ENCODE data around the gene LRCH3. TPM values are rescaled to one million over a fixed set of nuclear protein-coding genes. Genes with fewer than 3 reads are reported as not detected.

The LRCH3 gene
- polyA plus RNA-seq, 3 donors from 2014 or later = 4.5 to 26.3 (median 7.2) TPM

- peak overlapping the region in 2 of 6 donors; percentile 68 to 84 for H3K27ac Mint-ChIP-seq
- H3K27me3 Mint-ChIP-seq (ENCODE audit: low read depth in 3 of 3) = no peaks in the 10 kb centered on the region
- H3K4me1 Mint-ChIP-seq = peaks cover 56 to 77% of the 10 kb centered on the region in 2 donors
- H3K9me3 Mint-ChIP-seq = no peaks in the 10 kb centered on the region
- no peak for DNase-seq
- H3K4me3 Mint-ChIP-seq = peak overlapping the region in 2 of 5 donors; percentile 20 to 25
- no peaks in the 10 kb centered on the region for H3K36me3 Mint-ChIP-seq
Measured at GRCh38 chr3:197800379-197800778, 9.3 kb downstream of the LRCH3 start.

- peak overlapping the region; percentile 19 to 88 (median 83) for H3K27ac Mint-ChIP-seq
- H3K9me3 Mint-ChIP-seq = peaks cover 0 to 2% (median 0%) of the 10 kb centered on the region in 6 donors
- H3K36me3 Mint-ChIP-seq = no peaks in the 10 kb centered on the region
- H3K4me3 Mint-ChIP-seq = peak overlapping the region; percentile 23 to 68 (median 62)
- DNase-seq = peak; percentile 38 to 49 (median 47)
- no peaks in the 10 kb centered on the region for H3K27me3 Mint-ChIP-seq (ENCODE audit: low read depth in 3 of 3)
- peaks cover 46 to 73% of the 10 kb centered on the region in 2 donors for H3K4me1 Mint-ChIP-seq
Measured at GRCh38 chr3:197801891-197802778, 11.1 kb downstream of the LRCH3 start.

DNA sequence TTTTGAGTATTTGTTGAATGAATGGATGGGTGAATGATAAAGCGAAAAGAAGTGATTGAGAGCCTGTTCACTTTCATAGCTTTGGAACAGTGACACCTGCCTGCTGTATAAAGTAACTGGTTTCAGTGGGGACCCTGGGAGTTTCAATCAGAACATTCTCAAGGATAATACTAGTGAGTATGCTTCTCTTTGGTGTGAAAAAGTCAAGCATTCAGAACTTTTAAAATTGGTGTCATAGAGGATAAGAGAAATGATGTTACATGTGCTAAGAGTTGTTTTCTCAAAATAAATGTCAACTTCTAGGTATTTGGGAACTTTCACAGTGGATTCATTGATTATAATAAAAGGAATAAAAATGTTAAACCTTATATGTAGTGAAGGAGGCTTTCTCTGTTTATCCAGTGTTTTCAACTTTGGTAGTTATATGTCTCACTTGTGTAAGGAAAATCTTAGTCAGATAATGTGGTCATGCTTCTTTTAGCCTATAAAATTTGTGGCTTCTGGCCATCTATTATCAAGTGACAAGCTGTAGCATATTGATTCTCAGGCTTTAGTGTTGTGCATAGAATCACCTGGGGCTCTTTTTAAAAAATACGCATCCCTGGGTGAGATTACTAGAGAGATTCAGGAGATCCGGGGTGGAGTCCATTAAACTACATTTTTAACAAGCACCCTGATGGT, 11.9 kb downstream of the LRCH3 start:
- no peak for DNase-seq
- Mint-ChIP-seq H3K4me1 (peaks cover 46 to 76% of the 10 kb centered on the region in 2 donors), H3K27me3 (ENCODE audit: low read depth in 3 of 3) (no peaks in the 10 kb centered on the region), H3K27ac (peak overlapping the region; percentile 19 to 88 (median 71)), H3K4me3 (peak overlapping the region in 1 of 5 donors; percentile 27), H3K9me3 (peaks cover 0 to 2% (median 0%) of the 10 kb centered on the region in 6 donors), H3K36me3 (peaks cover 0 to 3% (median 3%) of the 10 kb centered on the region in 3 donors)

- no peak for DNase-seq
- Mint-ChIP-seq H3K4me3 (no peak overlapping the region), H3K4me1 (peaks cover 51 to 77% of the 10 kb centered on the region in 2 donors), H3K27ac (no peak overlapping the region), H3K36me3 (peaks cover 0 to 3% (median 3%) of the 10 kb centered on the region in 3 donors), H3K27me3 (ENCODE audit: low read depth in 3 of 3) (no peaks in the 10 kb centered on the region), H3K9me3 (peaks cover 0 to 2% (median 0%) of the 10 kb centered on the region in 6 donors)
Measured at GRCh38 chr3:197804511-197804910, 13.5 kb downstream of the LRCH3 start.

- H3K27ac Mint-ChIP-seq = peak overlapping the region; percentile 8 to 53 (median 48)
- H3K4me1 Mint-ChIP-seq = peaks cover 32 to 63% of the 10 kb centered on the region in 2 donors
- DNase-seq = no peak
- peaks cover 0 to 2% (median 0%) of the 10 kb centered on the region in 6 donors for H3K9me3 Mint-ChIP-seq
- H3K4me3 Mint-ChIP-seq = no peak overlapping the region
- H3K36me3 Mint-ChIP-seq = peaks cover 0 to 3% (median 3%) of the 10 kb centered on the region in 3 donors
- no peaks in the 10 kb centered on the region for H3K27me3 Mint-ChIP-seq (ENCODE audit: low read depth in 3 of 3)
Measured at GRCh38 chr3:197807969-197808587, 17.0 kb downstream of the LRCH3 start.

DNA sequence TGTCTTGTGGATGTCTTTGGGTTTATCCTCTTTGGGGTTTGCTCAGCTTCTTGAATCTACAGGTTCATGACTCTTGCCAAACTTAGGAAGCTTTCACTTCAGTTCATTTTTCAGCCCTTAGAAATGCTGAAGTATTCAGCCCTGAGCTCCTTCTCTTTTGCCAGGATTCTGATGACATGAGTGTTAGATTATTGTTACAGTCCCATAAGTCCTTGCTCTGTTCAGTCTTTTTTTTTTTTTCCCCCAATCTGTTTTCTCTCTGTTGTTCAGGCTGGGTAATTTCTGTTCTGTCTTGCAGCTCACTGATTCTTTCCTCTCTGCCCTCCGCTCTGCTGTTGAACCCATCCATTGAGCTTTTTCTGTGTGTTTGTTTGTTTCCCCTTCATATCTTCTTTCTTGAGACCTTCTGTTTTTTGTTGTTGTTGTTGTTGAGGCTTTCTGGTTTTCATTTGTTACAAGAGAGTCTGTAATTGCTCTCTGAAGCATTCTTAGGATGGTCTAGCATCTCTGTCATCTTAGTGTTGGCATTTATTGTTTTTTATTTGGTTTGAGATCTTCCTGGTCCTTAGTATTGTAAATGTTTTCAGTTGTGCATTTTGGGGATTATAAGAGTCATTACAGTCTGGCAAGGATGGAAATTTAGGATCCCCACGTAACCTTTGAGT, 18.4 kb downstream of the LRCH3 start:
- Mint-ChIP-seq H3K9me3 (peaks cover 0 to 2% (median 0%) of the 10 kb centered on the region in 6 donors), H3K27me3 (ENCODE audit: low read depth in 3 of 3) (no peaks in the 10 kb centered on the region), H3K4me1 (peaks cover 35 to 65% of the 10 kb centered on the region in 2 donors), H3K36me3 (peaks cover 0 to 3% (median 3%) of the 10 kb centered on the region in 3 donors), H3K27ac (peak overlapping the region; percentile 8 to 85 (median 76)), H3K4me3 (peak overlapping the region in 1 of 5 donors; percentile 15)
- DNase-seq = no peak

GRCh38 chr3:197810901-197811300, 19.8 kb downstream of the LRCH3 start:
- H3K27ac Mint-ChIP-seq = no peak overlapping the region
- no peak overlapping the region for H3K4me3 Mint-ChIP-seq
- peaks cover 0 to 3% (median 3%) of the 10 kb centered on the region in 3 donors for H3K36me3 Mint-ChIP-seq
- H3K27me3 Mint-ChIP-seq (ENCODE audit: low read depth in 3 of 3) = no peaks in the 10 kb centered on the region
- peaks cover 37 to 57% of the 10 kb centered on the region in 2 donors for H3K4me1 Mint-ChIP-seq
- H3K9me3 Mint-ChIP-seq = peaks cover 0 to 2% (median 0%) of the 10 kb centered on the region in 6 donors
- no peak for DNase-seq

GRCh38 chr3:197811343-197811742, 20.3 kb downstream of the LRCH3 start:
- no peak for DNase-seq
- H3K9me3 Mint-ChIP-seq = no peaks in the 10 kb centered on the region
- H3K4me1 Mint-ChIP-seq = peaks cover 35 to 52% of the 10 kb centered on the region in 2 donors
- no peak overlapping the region for H3K4me3 Mint-ChIP-seq
- no peaks in the 10 kb centered on the region for H3K27me3 Mint-ChIP-seq (ENCODE audit: low read depth in 3 of 3)
- H3K36me3 Mint-ChIP-seq = peaks cover 0 to 3% (median 3%) of the 10 kb centered on the region in 3 donors
- H3K27ac Mint-ChIP-seq = peak overlapping the region in 1 of 6 donors; percentile 41

GRCh38 chr3:197814372-197814771, 23.3 kb downstream of the LRCH3 start:
- Mint-ChIP-seq H3K4me1 (peaks cover 20 to 29% of the 10 kb centered on the region in 2 donors), H3K27ac (no peak overlapping the region), H3K27me3 (ENCODE audit: low read depth in 3 of 3) (no peaks in the 10 kb centered on the region), H3K9me3 (no peaks in the 10 kb centered on the region), H3K36me3 (peaks cover 0 to 4% (median 0%) of the 10 kb centered on the region in 3 donors), H3K4me3 (no peak overlapping the region)
- no peak for DNase-seq

- Mint-ChIP-seq H3K4me3 (no peak overlapping the region), H3K27me3 (ENCODE audit: low read depth in 3 of 3) (no peaks in the 10 kb centered on the region), H3K36me3 (peaks cover 4 to 17% (median 6%) of the 10 kb centered on the region in 3 donors), H3K27ac (peak overlapping the region in 4 of 6 donors; percentile 5 to 50 (median 18)), H3K4me1 (peaks cover 0 to 6% of the 10 kb centered on the region in 2 donors), H3K9me3 (no peaks in the 10 kb centered on the region)
- DNase-seq = no peak
Measured at GRCh38 chr3:197820550-197821335, 29.7 kb downstream of the LRCH3 start.

DNA sequence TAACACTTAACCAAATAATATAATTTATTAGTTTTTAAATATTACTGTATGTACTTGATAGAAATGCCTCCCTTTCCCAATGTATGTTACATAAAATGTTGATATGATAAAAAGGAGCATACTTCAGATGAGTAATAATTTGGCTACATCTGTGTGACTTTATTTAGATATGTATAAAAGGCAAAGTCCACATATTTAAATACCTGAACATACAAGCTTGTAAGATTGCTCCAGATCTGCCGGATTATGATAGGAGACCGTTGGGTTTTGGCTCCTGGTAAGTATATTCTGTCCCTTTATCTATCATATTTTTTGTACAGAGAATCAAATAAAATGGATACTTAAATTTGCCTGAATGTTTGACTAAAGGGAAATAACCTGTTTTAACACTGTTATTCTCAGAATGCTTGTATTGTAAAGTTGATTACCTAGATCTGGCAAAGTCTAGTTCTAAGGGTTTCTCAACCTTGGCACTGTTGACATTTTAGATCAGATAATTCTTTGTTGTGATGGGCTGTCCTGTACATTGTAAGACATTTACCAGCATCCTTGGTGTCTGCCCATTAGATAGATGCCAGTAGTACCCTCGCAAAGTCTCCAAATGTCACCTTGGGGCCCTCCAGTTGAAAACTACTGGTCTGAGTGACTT, 38.5 kb downstream of the LRCH3 start:
- Mint-ChIP-seq H3K4me3 (no peak overlapping the region), H3K36me3 (peaks cover 10 to 38% (median 19%) of the 10 kb centered on the region in 3 donors), H3K27ac (peak overlapping the region in 1 of 6 donors; percentile 40), H3K9me3 (no peaks in the 10 kb centered on the region), H3K4me1 (peaks cover 0 to 2% of the 10 kb centered on the region in 2 donors), H3K27me3 (ENCODE audit: low read depth in 3 of 3) (no peaks in the 10 kb centered on the region)
- DNase-seq = no peak

GRCh38 chr3:197830308-197830966, 39.4 kb downstream of the LRCH3 start:
- no peaks in the 10 kb centered on the region for H3K4me1 Mint-ChIP-seq
- no peaks in the 10 kb centered on the region for H3K27me3 Mint-ChIP-seq (ENCODE audit: low read depth in 3 of 3)
- no peak overlapping the region for H3K4me3 Mint-ChIP-seq
- H3K27ac Mint-ChIP-seq = peak overlapping the region in 1 of 6 donors; percentile 40
- no peak for DNase-seq
- no peaks in the 10 kb centered on the region for H3K9me3 Mint-ChIP-seq
- peaks cover 13 to 36% (median 14%) of the 10 kb centered on the region in 3 donors for H3K36me3 Mint-ChIP-seq
